HG03045 (cell line): ENCODE measurements around the gene NEGR1.
"Not testable (repeated sequence)": the region's sequence is repeated elsewhere in the genome, so short reads cannot be mapped to it uniquely, and the experiment has no call there.

ENCODE experiments used
- ATAC-seq: cut with Tn5 transposase; IDR thresholded peaks from one replicate; pipeline ENCODE4 v1.9.1; 2021; ENCODE audit warnings: mild to moderate bottlenecking, moderate library complexity; ENCODE audit not compliant: unreplicated experiment

NEGR1 gene

DNA sequence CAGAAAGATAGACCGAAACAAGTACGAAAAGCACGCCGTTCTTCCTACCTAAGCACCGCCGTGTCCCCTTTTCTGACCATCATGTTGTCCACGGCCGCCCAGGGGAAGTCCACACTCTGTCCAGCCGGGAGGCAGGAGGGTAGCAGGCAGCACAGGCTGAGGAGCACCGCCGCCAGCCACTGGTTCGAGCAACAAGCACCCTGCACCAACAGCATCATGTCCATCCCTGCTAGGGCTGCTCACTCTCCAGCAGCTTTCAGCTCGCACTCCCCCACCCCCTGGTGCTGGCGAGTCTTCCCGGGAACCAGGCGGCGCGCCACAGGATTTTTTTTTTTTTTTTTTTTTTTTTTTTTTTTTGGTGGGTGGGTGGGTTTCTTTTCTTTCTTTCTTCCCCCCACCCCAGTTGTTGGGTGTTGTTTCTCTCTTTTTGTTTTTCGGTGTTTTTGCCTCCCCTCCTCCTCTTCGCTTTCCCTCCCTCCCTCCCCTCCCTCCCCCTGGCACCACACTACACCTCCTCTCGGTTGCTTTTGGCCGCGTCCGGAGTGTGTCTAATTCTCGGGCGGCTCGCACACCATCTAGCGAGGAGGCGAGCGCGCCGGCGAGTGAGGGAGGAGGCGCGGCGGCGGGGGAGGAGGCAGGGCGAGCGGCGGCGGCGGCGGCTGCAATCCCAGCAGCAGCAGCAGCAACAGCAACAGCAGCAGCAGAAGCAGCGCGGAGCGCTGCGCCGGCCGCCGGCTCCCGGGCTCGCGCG lies at the start of gene NEGR1:
Gene NEGR1 (minus strand): TSS at position 269 of the 751 bp plus-strand sequence.
- peak; percentile 78 for ATAC-seq

- no peak for ATAC-seq
These were observed 44.2 kb upstream of the NEGR1 start for GRCh38 chr1:72326494-72326893.

- ATAC-seq, result no peak
These were observed 42.1 kb upstream of the NEGR1 start for GRCh38 chr1:72324451-72324850.

- no peak for ATAC-seq
These were observed 40.6 kb upstream of the NEGR1 start for GRCh38 chr1:72322910-72323309.

DNA sequence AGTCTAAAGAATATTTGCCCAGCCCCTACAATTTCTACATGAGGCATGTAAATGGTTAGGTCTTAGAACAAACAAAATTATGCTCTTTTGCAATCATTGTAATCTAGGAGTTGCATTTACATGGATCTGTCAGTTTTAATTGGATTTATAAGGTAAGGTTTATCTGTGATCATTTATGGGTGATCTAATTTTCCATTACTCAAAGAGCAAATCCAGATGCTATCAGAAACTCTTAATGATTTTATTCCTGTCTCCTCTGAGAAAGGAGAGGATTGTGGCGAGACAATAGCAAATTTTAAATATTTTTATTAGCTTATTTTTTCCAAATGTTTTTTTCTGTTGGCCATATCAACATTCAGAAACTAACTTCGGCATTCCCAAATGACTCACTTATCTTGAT lies 14.2 kb upstream of the NEGR1 start:
- no peak for ATAC-seq

GRCh38 chr1:72288886-72289285 lies 6.5 kb upstream of the NEGR1 start:
- ATAC-seq, result no peak

GRCh38 chr1:72286401-72286800 lies 4.1 kb upstream of the NEGR1 start:
- no peak for ATAC-seq

DNA sequence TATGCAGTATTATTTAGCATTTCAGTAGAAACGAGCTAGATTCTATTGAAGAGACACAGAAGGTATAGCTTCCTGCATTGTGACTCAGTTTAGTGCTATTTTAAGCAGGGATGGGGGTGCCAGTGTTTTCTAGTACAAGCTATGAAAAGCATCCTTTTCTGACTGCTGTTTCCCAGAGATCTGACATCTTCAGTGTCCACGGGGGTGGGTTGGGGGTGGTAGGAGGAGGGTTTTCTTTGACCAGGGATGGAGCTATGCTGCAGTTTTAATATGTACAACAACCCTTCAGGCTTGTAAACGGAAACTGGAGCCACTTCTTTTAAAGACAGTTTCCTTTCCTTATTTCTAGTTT lies 2.7 kb upstream of the NEGR1 start:
- no peak for ATAC-seq

GRCh38 chr1:72284348-72285073 lies 2.2 kb upstream of the NEGR1 start:
- peak; percentile 55 for ATAC-seq

GRCh38 chr1:72284084-72284347 lies 1.7 kb upstream of the NEGR1 start:
- no peak for ATAC-seq

GRCh38 chr1:72283307-72284083 lies 1.2 kb upstream of the NEGR1 start:
- ATAC-seq, result peak; percentile 4

DNA sequence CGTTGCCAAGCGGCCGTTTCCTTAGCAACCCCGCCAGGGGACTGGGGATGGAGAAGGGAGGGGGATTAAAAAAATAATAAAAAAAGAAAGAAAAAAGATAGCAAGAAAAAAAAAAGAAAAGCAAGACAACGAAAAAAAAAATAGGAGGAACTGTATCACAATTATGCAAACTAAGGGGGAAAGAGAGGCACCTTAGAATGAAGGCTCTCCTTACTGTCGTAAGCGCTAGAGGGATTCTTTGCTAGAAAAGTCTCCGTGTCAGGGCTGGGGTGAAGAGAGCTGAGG lies 625 bp upstream of the NEGR1 start:
- ATAC-seq, result peak; percentile 14

DNA sequence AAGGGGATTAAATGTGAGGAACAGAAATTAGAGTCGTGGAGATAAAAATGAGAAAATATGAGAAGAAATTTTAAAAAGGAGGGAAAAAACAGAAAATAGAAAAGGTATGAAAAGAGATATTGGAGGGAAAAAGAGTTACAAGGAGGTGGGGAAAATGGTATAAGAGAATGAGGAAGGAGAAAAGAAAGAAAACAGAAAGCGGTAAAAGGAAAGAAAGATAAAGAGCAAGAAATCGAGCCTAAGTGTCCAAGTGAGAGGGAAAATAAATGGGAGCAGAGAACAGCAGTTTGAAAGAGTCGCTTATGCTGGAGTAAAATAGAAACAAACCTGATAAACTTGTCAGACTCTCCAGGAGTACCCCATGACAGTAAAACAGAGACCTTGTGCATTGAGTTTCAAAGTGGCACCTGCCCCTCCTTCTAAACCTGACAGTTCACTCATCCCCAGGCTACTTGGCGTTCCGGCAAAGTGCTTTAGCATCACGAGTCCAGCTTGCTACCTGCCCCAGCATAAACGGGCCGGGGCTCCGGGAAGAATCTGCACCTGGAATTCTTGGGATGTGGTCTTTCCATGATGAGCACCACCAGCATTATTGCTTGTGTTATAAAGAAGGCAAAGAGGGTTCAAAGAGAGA lies 585 bp downstream of the NEGR1 start:
- no peak for ATAC-seq

- no peak for ATAC-seq
These were observed 1.2 kb downstream of the NEGR1 start for GRCh38 chr1:72281144-72281543.

DNA sequence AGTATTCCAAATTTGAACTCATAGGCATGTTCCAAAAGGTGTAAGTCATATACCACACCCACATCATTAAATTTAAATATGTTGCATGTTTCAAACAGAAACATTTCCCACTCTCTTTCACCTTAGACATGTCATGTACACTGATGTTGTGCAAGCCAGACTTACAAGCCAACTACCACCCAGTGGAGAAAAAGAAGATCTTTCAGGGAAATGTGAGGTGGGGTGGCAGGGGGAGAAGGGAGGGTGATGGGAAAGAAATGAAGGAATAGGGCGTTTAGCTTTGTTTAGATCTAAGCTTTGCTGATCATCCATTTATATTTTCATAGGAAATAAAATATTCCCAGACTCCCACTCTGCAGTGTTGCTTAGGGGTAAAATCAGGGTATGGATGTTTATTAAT lies 1.6 kb downstream of the NEGR1 start:
- no peak for ATAC-seq

DNA sequence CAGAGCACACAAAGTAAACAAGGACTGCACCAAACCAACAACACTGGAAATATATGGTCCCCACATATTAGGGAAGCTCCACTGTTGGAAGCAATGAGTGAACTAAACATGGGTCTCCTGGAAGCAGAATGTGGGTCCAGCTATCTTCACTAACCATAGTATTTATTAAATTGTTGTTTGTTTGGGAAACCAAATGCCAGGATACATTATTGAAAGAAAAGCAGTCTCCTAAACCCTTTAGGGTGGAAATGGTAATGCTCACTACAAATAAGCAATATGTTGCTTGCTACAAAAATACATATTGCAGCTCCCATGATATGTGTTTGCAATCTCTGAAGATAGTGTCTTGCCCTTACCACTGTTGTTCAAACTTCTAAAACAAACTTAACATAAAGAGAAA lies 2.2 kb downstream of the NEGR1 start:
- ATAC-seq, result no peak

DNA sequence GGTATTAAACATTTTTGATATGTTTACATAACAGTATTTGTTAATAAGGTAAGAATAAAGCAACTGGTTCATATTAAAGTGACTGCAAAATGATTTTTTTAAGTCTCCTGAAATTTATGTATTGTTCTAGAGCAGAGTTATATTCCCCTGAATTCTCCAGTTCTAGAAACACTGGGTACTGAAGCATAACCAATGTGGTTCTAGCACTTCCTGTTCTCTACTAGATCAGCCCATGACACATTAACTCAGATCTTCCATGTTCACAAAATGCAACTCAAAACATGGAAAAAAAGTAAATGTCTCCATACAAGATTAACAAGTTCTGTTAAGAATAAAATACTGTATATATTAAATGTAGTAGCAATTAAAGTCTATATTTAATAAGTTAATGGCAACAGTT lies 3.9 kb downstream of the NEGR1 start:
- no peak for ATAC-seq

- no peak for ATAC-seq
These were observed 10.7 kb downstream of the NEGR1 start for GRCh38 chr1:72271555-72272085.

DNA sequence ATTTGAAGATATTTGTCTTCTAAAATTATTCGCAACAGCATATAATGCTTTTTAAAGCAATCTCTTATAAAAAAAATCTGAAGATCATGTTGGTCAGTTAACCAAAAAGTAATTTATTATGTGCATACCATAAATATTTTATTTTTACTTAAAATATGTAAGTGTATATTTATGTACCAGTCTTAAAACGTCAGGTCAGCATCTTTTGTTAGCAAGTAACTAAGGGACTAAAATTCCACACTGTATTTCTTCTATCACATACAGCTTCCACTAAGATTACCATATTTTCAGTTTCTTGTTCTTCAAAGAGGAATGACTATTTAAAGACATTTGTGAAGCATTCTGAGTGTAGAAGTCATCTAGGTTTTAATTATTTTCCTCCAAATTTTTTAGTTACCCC lies 19.6 kb downstream of the NEGR1 start:
- no peak for ATAC-seq

- no peak for ATAC-seq
These were observed 29.2 kb downstream of the NEGR1 start for GRCh38 chr1:72253132-72253531.

DNA sequence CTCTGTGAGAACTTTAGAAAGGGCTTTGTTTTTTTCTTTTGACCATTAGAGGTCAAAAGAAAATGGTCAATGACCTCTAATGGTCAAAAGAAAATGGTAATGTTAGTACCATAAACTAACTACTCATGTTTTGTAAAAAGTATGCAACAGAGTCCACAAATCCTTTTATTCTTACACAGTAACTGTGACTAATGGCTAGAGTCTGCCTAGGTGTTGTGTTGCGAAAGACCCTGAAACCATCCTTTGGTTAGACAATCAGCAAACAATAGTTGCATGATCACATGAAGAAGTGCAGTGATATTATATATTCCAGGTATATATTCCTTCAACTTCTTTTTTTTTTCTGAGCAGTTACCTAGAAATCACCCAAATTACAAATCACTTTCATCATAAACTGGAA lies 40.9 kb downstream of the NEGR1 start:
- no peak for ATAC-seq

GRCh38 chr1:72235931-72236330 lies 46.4 kb downstream of the NEGR1 start:
- not testable (repeated sequence) for ATAC-seq
